H9 (cell line): ENCODE data around the gene SF3A1. TPM values are rescaled to one million over a fixed set of nuclear protein-coding genes. Genes with fewer than 3 reads are reported as not detected.

Source experiments
- DNase-seq: peaks from one replicate; pipeline ENCODE4 v3.0.0-alpha.2; 2017
- H2AFZ ChIP-seq: one replicate; pipeline ENCODE4 v1.6.1; 2013; ENCODE audit warnings: mild to moderate bottlenecking, low read length, control low read depth, moderate library complexity
- H2AK5ac ChIP-seq: 2 replicates; pipeline ENCODE4 v1.6.1; 2013; ENCODE audit warnings: low read length, control low read depth, mixed read lengths; ENCODE audit not compliant: insufficient read length
- H2BK120ac ChIP-seq: one replicate; pipeline ENCODE4 v1.6.1; 2013; ENCODE audit warnings: low read depth, mild to moderate bottlenecking, low read length, control low read depth, inconsistent platforms; ENCODE audit not compliant: poor library complexity, severe bottlenecking
- H2BK12ac ChIP-seq: 2 replicates; pipeline ENCODE4 v1.6.1; 2013; ENCODE audit warnings: low read length, control low read depth, mixed read lengths, low read depth; ENCODE audit not compliant: insufficient read length
- H2BK15ac ChIP-seq: 2 replicates; pipeline ENCODE4 v1.6.1; 2013; ENCODE audit warnings: low read depth, low read length, control low read depth
- H2BK20ac ChIP-seq: one replicate; pipeline ENCODE4 v1.6.1; 2013; ENCODE audit warnings: low read depth, mild to moderate bottlenecking, low read length, control low read depth, inconsistent platforms; ENCODE audit not compliant: poor library complexity, severe bottlenecking
- H2BK5ac ChIP-seq: 2 replicates; pipeline ENCODE4 v1.6.1; 2013; ENCODE audit warnings: low read length, control low read depth, mixed read lengths; ENCODE audit not compliant: insufficient read length
- H3K14ac ChIP-seq: 2 replicates; pipeline ENCODE4 v1.6.1; 2013; ENCODE audit warnings: low read length, control low read depth; ENCODE audit not compliant: insufficient read depth
- H3K18ac ChIP-seq: 2 replicates; pipeline ENCODE4 v1.6.1; 2013; ENCODE audit warnings: low read depth, mild to moderate bottlenecking, mixed read lengths, low read length, control low read depth; ENCODE audit not compliant: insufficient read length
- H3K23ac ChIP-seq: 2 replicates; pipeline ENCODE4 v1.6.1; 2013; ENCODE audit warnings: low read length, control low read depth, mixed read lengths, low read depth; ENCODE audit not compliant: insufficient read length
- H3K23me2 ChIP-seq: 2 replicates; pipeline ENCODE4 v1.6.1; 2013; ENCODE audit warnings: low read depth, mild to moderate bottlenecking, mixed read lengths, low read length, control low read depth; ENCODE audit not compliant: insufficient read length, poor library complexity, severe bottlenecking
- H3K27ac ChIP-seq: 2 replicates; pipeline ENCODE4 v1.5.1; 2013; ENCODE audit warnings: low read length, control low read depth, mixed read lengths, low read depth; ENCODE audit not compliant: insufficient read length
- H3K27me3 ChIP-seq: 2 replicates; pipeline ENCODE4 v1.6.1; 2013; ENCODE audit warnings: low read length, control low read depth, inconsistent platforms; ENCODE audit not compliant: insufficient read depth
- H3K4ac ChIP-seq: 2 replicates; pipeline ENCODE4 v1.6.1; 2013; ENCODE audit warnings: low read depth, mild to moderate bottlenecking, control low read depth, inconsistent platforms, low read length, moderate library complexity
- H3K4me1 ChIP-seq: 2 replicates; pipeline ENCODE4 v1.6.1; 2013; ENCODE audit warnings: low read length, control low read depth, inconsistent platforms; ENCODE audit not compliant: insufficient read depth
- H3K4me2 ChIP-seq: 2 replicates; pipeline ENCODE4 v1.6.1; 2013; ENCODE audit warnings: low read length, control low read depth, mixed read lengths; ENCODE audit not compliant: insufficient read length, insufficient read depth
- H3K56ac ChIP-seq: 2 replicates; pipeline ENCODE4 v1.6.1; 2013; ENCODE audit warnings: low read depth, mild to moderate bottlenecking, mixed read lengths, low read length, control low read depth; ENCODE audit not compliant: insufficient read length
- H3K79me1 ChIP-seq: 2 replicates; pipeline ENCODE4 v1.6.1; 2013; ENCODE audit warnings: low read depth, mild to moderate bottlenecking, moderate library complexity, low read length, control low read depth, inconsistent platforms; ENCODE audit not compliant: insufficient read depth, poor library complexity, severe bottlenecking
- H3K79me2 ChIP-seq: 2 replicates; pipeline ENCODE4 v1.6.1; 2013; ENCODE audit warnings: low read length, control low read depth, inconsistent platforms; ENCODE audit not compliant: insufficient read depth
- H3K9ac ChIP-seq: 2 replicates; pipeline ENCODE4 v1.6.1; 2013; ENCODE audit warnings: low read length, control low read depth, mixed read lengths; ENCODE audit not compliant: insufficient read length; ENCODE audit errors: extremely low read depth
- H3K9me3 ChIP-seq: one replicate; pipeline ENCODE4 v1.6.1; 2013; ENCODE audit warnings: low read depth, low read length, inconsistent platforms; ENCODE audit not compliant: control insufficient read depth
- H3T11ph ChIP-seq: one replicate; pipeline ENCODE4 v1.6.1; 2013; ENCODE audit warnings: mild to moderate bottlenecking, low read length, control low read depth, inconsistent platforms
- H4K20me1 ChIP-seq: one replicate; pipeline ENCODE4 v1.6.1; 2013; ENCODE audit not compliant: control insufficient read depth, insufficient read length, insufficient read depth
- H4K5ac ChIP-seq: 2 replicates; pipeline ENCODE4 v1.6.1; 2013; ENCODE audit warnings: low read depth, mild to moderate bottlenecking, mixed read lengths, low read length, control low read depth; ENCODE audit not compliant: insufficient read length
- H4K8ac ChIP-seq: replicated peaks from 2 replicates; pipeline ENCODE4 v1.6.1; 2013; ENCODE audit warnings: low read length, control low read depth, mixed read lengths, low read depth; ENCODE audit not compliant: insufficient read length
- H4K91ac ChIP-seq: 2 replicates; pipeline ENCODE4 v1.6.1; 2013; ENCODE audit warnings: low read depth, mild to moderate bottlenecking, moderate library complexity, mixed read lengths, low read length, control low read depth; ENCODE audit not compliant: insufficient read length
- H3K27ac Mint-ChIP-seq, 3 experiments: 2 replicates in 2 of 3; 3 replicates in 1 of 3; pipeline ENCODE4 v1.8.0; 2020 to 2021; ENCODE audit warnings: mixed read lengths in 3 of 3, mild to moderate bottlenecking in 1 of 3, moderate library complexity in 1 of 3
- H3K27me3 Mint-ChIP-seq: 2 replicates; pipeline ENCODE4 v1.8.0; 2021; ENCODE audit warnings: low read depth, mild to moderate bottlenecking, moderate library complexity, mixed read lengths
- H3K36me3 Mint-ChIP-seq, 3 experiments: 2 replicates in 2 of 3; 3 replicates in 1 of 3; pipeline ENCODE4 v1.8.0; 2020 to 2021; ENCODE audit warnings: low read depth in 3 of 3, mixed read lengths in 3 of 3; ENCODE audit not compliant: insufficient read depth in 1 of 3
- H3K4me1 Mint-ChIP-seq, 2 experiments: 2 replicates each; pipeline ENCODE4 v1.8.0; 2020; ENCODE audit warnings: mixed read lengths in 2 of 2
- H3K4me3 Mint-ChIP-seq, 2 experiments: 2 replicates in 1 of 2; 3 replicates in 1 of 2; pipeline ENCODE4 v1.8.0; 2020 to 2021; ENCODE audit warnings: mild to moderate bottlenecking in 2 of 2, mixed read lengths in 2 of 2, moderate library complexity in 1 of 2
- H3K9me3 Mint-ChIP-seq, 2 experiments: 2 replicates in 1 of 2; 3 replicates in 1 of 2; pipeline ENCODE4 v1.8.0; 2020; ENCODE audit warnings: mild to moderate bottlenecking in 2 of 2, mixed read lengths in 2 of 2, moderate library complexity in 1 of 2
- CTCF ChIP-seq: fragments of 200-600 bp; sonication (generic); conservative IDR thresholded peaks from 3 replicates; pipeline ENCODE4 v1.8.0; 2021; ENCODE audit warnings: antibody characterized with exemption, mild to moderate bottlenecking
- WGBS: extraction: QIAGEN DNeasy Blood & Tissue Kit; methylation state at CpG from one replicate; pipeline ENCODE4 v1.1.7; 2013; ENCODE audit warnings: missing lambda C conversion rate, low lambda C conversion rate, mixed read lengths; ENCODE audit not compliant: insufficient read length; ENCODE audit errors: extremely low coverage; 5-methylcytosine and 5-hydroxymethylcytosine counted together
- total RNA-seq: library from RNA; stranded (reverse); gene quantifications from 2 replicates; pipeline ENCODE4 v1.2.1, GENCODE V29; 2021

Gene SF3A1
- total RNA-seq, 1 experiment from 2014 or later, result 225 TPM

GRCh38 chr22:30347255-30347892 lies 9.3 kb downstream of the SF3A1 start:
- TF ChIP-seq CTCF, result no peak
- H3K4me1 Mint-ChIP-seq, result no peaks in the 10 kb centered on the region
- H2BK12ac ChIP-seq, result no peak overlapping the region
- no peak overlapping the region for H3K9ac ChIP-seq
- no peak overlapping the region for H2BK5ac ChIP-seq
- no peaks in the 10 kb centered on the region for H3K9me3 Mint-ChIP-seq
- no peak overlapping the region for H3K14ac ChIP-seq
- H3K79me2 ChIP-seq, result peaks cover 7% of the 10 kb centered on the region; the same call in 1 of the 2 replicates
- no peak overlapping the region for H3K4me2 ChIP-seq
- no peaks in the 10 kb centered on the region for H3K27me3 Mint-ChIP-seq
- H3K27ac Mint-ChIP-seq, result peak overlapping the region in 1 of 3 experiments; percentile 55; a peak in 2 of 7 replicates
- no CpG with 5 or more reads among the region's 5 CpGs for WGBS
- no peak overlapping the region for H3K56ac ChIP-seq
- H3K27me3 ChIP-seq, result no peaks in the 10 kb centered on the region
- no peak overlapping the region for H2BK120ac ChIP-seq
- H4K91ac ChIP-seq, result no peak overlapping the region
- no peak overlapping the region for H3K4ac ChIP-seq
- no peak overlapping the region for H3K18ac ChIP-seq
- H3K36me3 Mint-ChIP-seq, result peaks cover 50 to 88% (median 87%) of the 10 kb centered on the region in 3 experiments
- peaks cover 3% of the 10 kb centered on the region for H4K20me1 ChIP-seq
- no peak overlapping the region for H4K5ac ChIP-seq
- H2AFZ ChIP-seq, result no peak overlapping the region
- no peak overlapping the region; a peak in 1 of 5 replicates for H3K4me3 Mint-ChIP-seq
- no peak overlapping the region for H2BK20ac ChIP-seq
- no peaks in the 10 kb centered on the region for H3K79me1 ChIP-seq
- DNase-seq, result no peak
- H2BK15ac ChIP-seq, result no peak overlapping the region
- no peak overlapping the region for H3T11ph ChIP-seq
- H3K23ac ChIP-seq, result no peak overlapping the region
- H3K4me1 ChIP-seq, result no peaks in the 10 kb centered on the region
- H2AK5ac ChIP-seq, result no peak overlapping the region
- no peaks in the 10 kb centered on the region for H3K9me3 ChIP-seq
- no peak overlapping the region for H3K27ac ChIP-seq
- H3K23me2 ChIP-seq, result no peaks in the 10 kb centered on the region
- no peak overlapping the region for H4K8ac ChIP-seq
